ENCODE data around the gene PLA1A.
A peak's percentile ranks its signal among the peaks of the same experiment; 100 is the strongest.
"Not testable (repeated sequence)": the region's sequence is repeated elsewhere in the genome, so short reads cannot be mapped to it uniquely, and the experiment has no call there.

Gene PLA1A

GRCh38 chr3:119665954-119666559 is 68.4 kb downstream of the PLA1A start:
- DNase-seq: no peak

- DNase-seq: no peak
Measured at GRCh38 chr3:119669906-119670570, 72.4 kb downstream of the PLA1A start.

- no peak for DNase-seq
Measured at GRCh38 chr3:119672776-119673175, 75.1 kb downstream of the PLA1A start.

- DNase-seq: no peak
Measured at GRCh38 chr3:119673875-119674274, 76.2 kb downstream of the PLA1A start.

GRCh38 chr3:119675188-119675874 is 77.6 kb downstream of the PLA1A start:
- no peak for DNase-seq

GRCh38 chr3:119676020-119676419 is 78.3 kb downstream of the PLA1A start:
- no peak for DNase-seq

GRCh38 chr3:119676771-119677640 is 79.3 kb downstream of the PLA1A start, which contains the start of gene COX17:
COX17 (minus strand) TSS chr3:119677406; CDS start chr3:119677310, 96 bp downstream.
- peak; percentile 96 for DNase-seq

- DNase-seq: no peak
Measured at GRCh38 chr3:119677641-119677934, 79.9 kb downstream of the PLA1A start.

GRCh38 chr3:119678209-119678608 is 80.5 kb downstream of the PLA1A start:
- DNase-seq: not testable (repeated sequence)
